OCI-LY1 (cell line): ENCODE data around the gene PTCH1.

Experiments
- H2AFZ ChIP-seq: fragments of 200-600 bp; sonication (generic), shearing (Covaris generic); 2 replicates; pipeline ENCODE4 v1.6.0; 2014; ENCODE audit warnings: antibody characterized with exemption, mild to moderate bottlenecking, low read length
- H3F3A ChIP-seq: fragments of 200-600 bp; sonication (generic), shearing (Covaris generic); 2 replicates; pipeline ENCODE4 v1.6.0; 2014; ENCODE audit warnings: mild to moderate bottlenecking, antibody characterized with exemption, low read length, moderate library complexity; ENCODE audit not compliant: insufficient read depth
- H3K27ac ChIP-seq: fragments of 200-600 bp; sonication (generic); 2 replicates; pipeline ENCODE4 v1.5.1; 2014; ENCODE audit warnings: low read length, mixed run types, mild to moderate bottlenecking, low read depth; ENCODE audit not compliant: poor library complexity, severe bottlenecking
- H3K27me3 ChIP-seq: fragments of 200-600 bp; sonication (generic); 2 replicates; pipeline ENCODE4 v1.6.0; 2014; ENCODE audit warnings: antibody characterized with exemption, mild to moderate bottlenecking, low read length, moderate library complexity; ENCODE audit not compliant: insufficient read depth
- H3K36me3 ChIP-seq: fragments of 200-600 bp; sonication (generic); 2 replicates; pipeline ENCODE4 v1.6.1; 2014; ENCODE audit warnings: mild to moderate bottlenecking, antibody characterized with exemption, low read length, moderate library complexity, mixed read lengths; ENCODE audit not compliant: insufficient read depth
- H3K4me1 ChIP-seq: fragments of 200-600 bp; sonication (generic); 2 replicates; pipeline ENCODE4 v1.5.1; 2014; ENCODE audit warnings: mild to moderate bottlenecking, low read length, moderate library complexity; ENCODE audit not compliant: insufficient read depth, severe bottlenecking
- H3K4me2 ChIP-seq: fragments of 200-600 bp; sonication (generic), shearing (Covaris generic); 2 replicates; pipeline ENCODE4 v1.6.1; 2014; ENCODE audit warnings: low read length
- H3K4me3 ChIP-seq: fragments of 200-600 bp; sonication (generic); 2 replicates; pipeline ENCODE4 v1.5.1; 2014; ENCODE audit warnings: low read length, low read depth, mild to moderate bottlenecking, mixed read lengths; ENCODE audit not compliant: poor library complexity, severe bottlenecking
- H3K79me2 ChIP-seq: fragments of 200-600 bp; shearing (Covaris generic); 2 replicates; pipeline ENCODE4 v1.6.1; 2016; ENCODE audit warnings: mixed run types, low read length, mixed read lengths; ENCODE audit not compliant: insufficient read depth
- H3K9ac ChIP-seq: fragments of 200-600 bp; sonication (generic), shearing (Covaris generic); 2 replicates; pipeline ENCODE4 v1.6.1; 2014; ENCODE audit warnings: mild to moderate bottlenecking, low read length, mixed read lengths
- H3K9me2 ChIP-seq: fragments of 200-600 bp; sonication (generic), shearing (Covaris generic); 2 replicates; pipeline ENCODE4 v1.6.1; 2014; ENCODE audit warnings: low read depth, mild to moderate bottlenecking, low read length, mixed read lengths
- H3K9me3 ChIP-seq: fragments of 200-600 bp; shearing (Covaris generic); 2 replicates; pipeline ENCODE4 v1.6.1; 2014; ENCODE audit warnings: low read length, mixed read lengths
- H4K20me1 ChIP-seq: fragments of 200-600 bp; sonication (generic), shearing (Covaris generic); 2 replicates; pipeline ENCODE4 v1.6.0; 2016; ENCODE audit warnings: mild to moderate bottlenecking, low read length; ENCODE audit not compliant: insufficient read depth
- EZH2 ChIP-seq: fragments of 200-600 bp; sonication (generic), shearing (Covaris generic); IDR thresholded peaks from 2 replicates; pipeline ENCODE4 v1.8.0; 2017; ENCODE audit warnings: borderline replicate concordance, mixed run types, mild to moderate bottlenecking, antibody characterized with exemption, low read length, moderate library complexity, mixed read lengths
- TF ChIP-seq, protein P1 (sequence below): fragments of 200-600 bp; sonication (generic), shearing (Covaris generic); IDR thresholded peaks from 2 replicates; pipeline ENCODE4 v1.5.1; 2017; ENCODE audit warnings: mild to moderate bottlenecking, antibody characterized with exemption, low read length, moderate library complexity, mixed read lengths

Gene PTCH1

DNA sequence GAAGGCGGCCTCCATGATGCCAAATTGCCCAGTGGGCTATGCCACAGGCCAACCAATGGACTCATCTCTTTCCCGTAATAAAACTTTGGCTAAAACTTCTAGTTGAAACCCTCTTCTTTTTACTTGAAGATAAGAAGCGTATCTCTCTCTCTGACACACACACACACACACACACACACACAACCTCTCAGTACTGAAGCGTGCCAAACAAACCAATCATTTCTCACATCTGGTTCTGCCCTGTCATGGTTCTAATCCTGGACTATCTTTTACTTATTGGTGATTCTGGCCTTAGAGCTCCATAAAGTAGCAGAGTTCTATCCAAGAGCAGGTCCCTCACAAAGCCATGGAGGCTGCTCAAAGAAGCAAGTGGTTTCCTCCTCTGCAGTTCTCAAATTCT, 64.6 kb downstream of the PTCH1 start:
- Histone ChIP-seq H3K4me3 (no peak overlapping the region), H3K9me2 (no peaks in the 10 kb centered on the region), H3K27ac (no peak overlapping the region), H3K9me3 (no peaks in the 10 kb centered on the region), H3K36me3 (peaks cover 98% of the 10 kb centered on the region), H3K4me1 (peaks cover 15% of the 10 kb centered on the region), H3F3A (no peaks in the 10 kb centered on the region), H2AFZ (no peak overlapping the region), H3K27me3 (no peaks in the 10 kb centered on the region), H3K79me2 (no peaks in the 10 kb centered on the region), H4K20me1 (no peaks in the 10 kb centered on the region), H3K4me2 (no peak overlapping the region), H3K9ac (no peak overlapping the region)
- no peak for TF ChIP-seq EZH2
- TF ChIP-seq, protein P1, sequence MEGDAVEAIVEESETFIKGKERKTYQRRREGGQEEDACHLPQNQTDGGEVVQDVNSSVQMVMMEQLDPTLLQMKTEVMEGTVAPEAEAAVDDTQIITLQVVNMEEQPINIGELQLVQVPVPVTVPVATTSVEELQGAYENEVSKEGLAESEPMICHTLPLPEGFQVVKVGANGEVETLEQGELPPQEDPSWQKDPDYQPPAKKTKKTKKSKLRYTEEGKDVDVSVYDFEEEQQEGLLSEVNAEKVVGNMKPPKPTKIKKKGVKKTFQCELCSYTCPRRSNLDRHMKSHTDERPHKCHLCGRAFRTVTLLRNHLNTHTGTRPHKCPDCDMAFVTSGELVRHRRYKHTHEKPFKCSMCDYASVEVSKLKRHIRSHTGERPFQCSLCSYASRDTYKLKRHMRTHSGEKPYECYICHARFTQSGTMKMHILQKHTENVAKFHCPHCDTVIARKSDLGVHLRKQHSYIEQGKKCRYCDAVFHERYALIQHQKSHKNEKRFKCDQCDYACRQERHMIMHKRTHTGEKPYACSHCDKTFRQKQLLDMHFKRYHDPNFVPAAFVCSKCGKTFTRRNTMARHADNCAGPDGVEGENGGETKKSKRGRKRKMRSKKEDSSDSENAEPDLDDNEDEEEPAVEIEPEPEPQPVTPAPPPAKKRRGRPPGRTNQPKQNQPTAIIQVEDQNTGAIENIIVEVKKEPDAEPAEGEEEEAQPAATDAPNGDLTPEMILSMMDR = no peak

DNA sequence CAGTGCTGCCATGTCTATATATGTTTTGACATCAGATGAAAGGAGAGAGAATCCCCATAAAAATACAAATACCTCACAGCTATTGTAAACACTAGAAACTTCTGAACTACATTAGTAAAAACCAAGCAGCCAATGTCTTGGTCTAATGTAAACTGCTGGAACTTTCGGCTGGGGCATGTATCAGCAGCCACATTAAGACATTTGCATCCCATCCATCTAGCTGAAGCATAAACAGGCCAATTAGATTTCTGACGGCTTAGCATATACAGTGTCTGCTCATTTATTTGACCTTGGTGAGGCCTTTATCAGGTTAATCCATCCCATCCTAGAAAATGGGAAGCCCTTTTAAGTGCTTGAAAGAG, 65.7 kb downstream of the PTCH1 start:
- H2AFZ ChIP-seq = no peak overlapping the region
- no peak overlapping the region for H3K27ac ChIP-seq
- H3F3A ChIP-seq = no peaks in the 10 kb centered on the region
- no peaks in the 10 kb centered on the region for H3K9me3 ChIP-seq
- no peaks in the 10 kb centered on the region for H3K79me2 ChIP-seq
- no peak overlapping the region for H3K9ac ChIP-seq
- H3K27me3 ChIP-seq = no peaks in the 10 kb centered on the region
- H3K4me3 ChIP-seq = no peak overlapping the region
- H4K20me1 ChIP-seq = no peaks in the 10 kb centered on the region
- no peak for TF ChIP-seq EZH2
- TF ChIP-seq, protein P1 = no peak
- H3K4me1 ChIP-seq = peaks cover 20% of the 10 kb centered on the region
- no peak overlapping the region for H3K4me2 ChIP-seq
- H3K9me2 ChIP-seq = no peaks in the 10 kb centered on the region
- H3K36me3 ChIP-seq = peaks cover 100% of the 10 kb centered on the region

DNA sequence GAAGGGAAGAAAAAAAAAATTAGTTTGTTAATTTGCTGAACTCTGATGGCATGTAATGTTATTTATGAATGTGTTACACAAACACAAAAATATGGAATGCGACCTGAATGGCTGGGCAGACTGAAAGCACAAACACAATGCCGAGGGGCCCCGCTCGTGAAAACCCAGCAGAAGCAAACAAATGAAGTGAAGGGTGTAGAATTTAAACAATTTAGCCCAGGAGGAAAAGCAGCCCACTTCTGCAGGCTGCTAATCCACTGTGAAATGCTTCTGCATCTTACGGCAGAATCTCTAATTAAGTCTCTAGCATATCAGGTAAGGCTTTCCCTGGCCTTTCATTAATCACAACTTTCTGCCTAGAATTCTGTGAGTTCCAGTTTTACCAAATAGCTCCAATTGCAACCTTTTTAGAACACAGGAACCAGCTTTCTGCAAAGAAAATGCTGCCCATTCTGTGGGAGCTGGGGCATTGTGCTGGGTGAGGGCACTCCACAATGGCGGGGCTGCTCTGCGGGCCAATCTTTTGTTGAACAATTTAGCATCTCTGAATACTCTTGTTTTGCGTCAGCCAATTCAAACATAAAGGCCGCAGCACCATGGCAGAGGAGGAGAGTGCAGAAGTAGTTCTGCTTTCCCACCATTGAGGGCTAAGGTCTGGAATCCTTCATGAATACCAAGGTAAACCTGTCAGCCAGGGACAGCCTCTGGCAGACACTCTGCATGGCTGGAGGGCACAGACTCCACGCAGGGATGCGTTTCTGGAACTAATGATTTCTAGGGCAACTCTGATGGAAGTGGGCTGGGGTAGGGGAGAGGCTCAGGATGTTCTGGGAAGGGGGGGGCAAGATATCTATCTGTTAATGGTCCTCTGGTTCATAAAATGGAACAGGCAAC, 66.4 kb downstream of the PTCH1 start:
- Histone ChIP-seq H3K27ac (no peak overlapping the region), H3K9ac (no peak overlapping the region), H3K4me1 (peaks cover 20% of the 10 kb centered on the region), H3K4me3 (no peak overlapping the region), H3K36me3 (peaks cover 99% of the 10 kb centered on the region), H3K9me2 (no peaks in the 10 kb centered on the region), H3K9me3 (no peaks in the 10 kb centered on the region), H3K4me2 (no peak overlapping the region), H4K20me1 (no peaks in the 10 kb centered on the region), H3K79me2 (no peaks in the 10 kb centered on the region), H2AFZ (no peak overlapping the region), H3K27me3 (no peaks in the 10 kb centered on the region), H3F3A (no peaks in the 10 kb centered on the region)
- TF ChIP-seq, protein P1 = no peak
- TF ChIP-seq EZH2 = no peak
